ENCODE data around the gene MAP3K4.

The MAP3K4 gene

DNA sequence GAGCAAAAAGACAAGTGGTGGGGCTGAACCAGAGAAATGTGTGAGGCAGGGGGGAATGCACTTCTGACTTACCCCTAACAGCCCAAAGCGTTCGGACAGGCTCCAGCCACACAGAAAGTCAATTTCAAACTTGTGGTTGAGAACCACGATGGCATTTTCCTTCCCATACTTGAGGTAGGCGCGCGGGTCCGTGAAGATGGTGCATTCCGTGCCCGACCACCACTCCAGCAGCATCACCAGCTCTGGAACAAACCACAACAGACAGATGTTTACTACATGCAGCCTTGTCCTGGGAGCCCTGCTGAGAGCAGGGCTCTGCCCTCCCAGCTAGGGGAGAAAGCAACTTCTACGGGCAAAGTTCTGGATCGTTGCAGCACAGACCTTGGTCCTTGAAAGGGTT lies 174.6 kb downstream of the MAP3K4 start:
- Histone ChIP-seq H3K9ac (ENCODE audit: low read length) (no peak overlapping the region), H3K4me3 (ENCODE audit: low read depth, low read length) (no peak overlapping the region), H3K27me3 (ENCODE audit: control insufficient read depth, insufficient read depth, low read length) (no peaks in the 10 kb centered on the region), H3K27ac (ENCODE audit: low read depth, low read length) (no peak overlapping the region), H3K36me3 (ENCODE audit: control insufficient read depth, insufficient read depth, low read length) (peaks cover 45% of the 10 kb centered on the region), H3K9me3 (ENCODE audit: control insufficient read depth, insufficient read depth, low read depth, low read length) (peaks cover 4% of the 10 kb centered on the region; the same call in 1 of the 2 replicates), H3K4me1 (ENCODE audit: control insufficient read depth, insufficient read depth, low read length) (peaks cover 25% of the 10 kb centered on the region)

DNA sequence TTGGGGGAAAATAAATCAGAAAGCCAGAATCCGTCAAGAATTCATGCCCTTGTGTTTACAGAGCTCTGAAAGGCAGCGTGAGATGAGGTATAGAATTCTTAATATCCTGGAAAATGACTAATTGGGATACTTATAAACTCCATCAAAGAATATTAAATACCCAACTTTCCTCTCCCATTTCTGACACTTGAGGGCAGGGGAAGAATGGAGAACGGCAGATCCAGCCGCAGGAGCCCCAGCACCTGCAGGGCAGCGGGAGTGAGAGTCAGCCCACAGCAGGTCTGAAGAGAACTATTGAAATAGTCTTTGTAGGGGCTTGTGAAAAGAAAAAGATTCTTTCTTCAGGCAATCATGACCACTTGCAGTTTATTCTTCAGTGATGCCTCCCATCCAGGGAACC lies 175.1 kb downstream of the MAP3K4 start:
- Histone ChIP-seq H3K36me3 (ENCODE audit: control insufficient read depth, insufficient read depth, low read length) (peaks cover 40% of the 10 kb centered on the region), H3K27me3 (ENCODE audit: control insufficient read depth, insufficient read depth, low read length) (no peaks in the 10 kb centered on the region), H3K4me1 (ENCODE audit: control insufficient read depth, insufficient read depth, low read length) (peaks cover 25% of the 10 kb centered on the region), H3K27ac (ENCODE audit: low read depth, low read length) (no peak overlapping the region), H3K9ac (ENCODE audit: low read length) (no peak overlapping the region), H3K4me3 (ENCODE audit: low read depth, low read length) (no peak overlapping the region), H3K9me3 (ENCODE audit: control insufficient read depth, insufficient read depth, low read depth, low read length) (peaks cover 4% of the 10 kb centered on the region; the same call in 1 of the 2 replicates)
